GM12801 (cell line): ENCODE results near the gene ARHGAP20.

Source experiments
- TF ChIP-seq, protein P1 (sequence below): IDR thresholded peaks from one replicate; pipeline ENCODE4 v1.5.1; 2011; ENCODE audit warnings: control low read depth; ENCODE audit not compliant: insufficient read length; ENCODE audit errors: extremely low read depth

Gene ARHGAP20

GRCh38 chr11:110631551-110631950 lies 80.7 kb downstream of the ARHGAP20 start:
- TF ChIP-seq, protein P1, sequence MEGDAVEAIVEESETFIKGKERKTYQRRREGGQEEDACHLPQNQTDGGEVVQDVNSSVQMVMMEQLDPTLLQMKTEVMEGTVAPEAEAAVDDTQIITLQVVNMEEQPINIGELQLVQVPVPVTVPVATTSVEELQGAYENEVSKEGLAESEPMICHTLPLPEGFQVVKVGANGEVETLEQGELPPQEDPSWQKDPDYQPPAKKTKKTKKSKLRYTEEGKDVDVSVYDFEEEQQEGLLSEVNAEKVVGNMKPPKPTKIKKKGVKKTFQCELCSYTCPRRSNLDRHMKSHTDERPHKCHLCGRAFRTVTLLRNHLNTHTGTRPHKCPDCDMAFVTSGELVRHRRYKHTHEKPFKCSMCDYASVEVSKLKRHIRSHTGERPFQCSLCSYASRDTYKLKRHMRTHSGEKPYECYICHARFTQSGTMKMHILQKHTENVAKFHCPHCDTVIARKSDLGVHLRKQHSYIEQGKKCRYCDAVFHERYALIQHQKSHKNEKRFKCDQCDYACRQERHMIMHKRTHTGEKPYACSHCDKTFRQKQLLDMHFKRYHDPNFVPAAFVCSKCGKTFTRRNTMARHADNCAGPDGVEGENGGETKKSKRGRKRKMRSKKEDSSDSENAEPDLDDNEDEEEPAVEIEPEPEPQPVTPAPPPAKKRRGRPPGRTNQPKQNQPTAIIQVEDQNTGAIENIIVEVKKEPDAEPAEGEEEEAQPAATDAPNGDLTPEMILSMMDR, result no peak

- TF ChIP-seq, protein P1, result no peak
Observed at GRCh38 chr11:110629594-110629993, 82.6 kb downstream of the ARHGAP20 start.

DNA sequence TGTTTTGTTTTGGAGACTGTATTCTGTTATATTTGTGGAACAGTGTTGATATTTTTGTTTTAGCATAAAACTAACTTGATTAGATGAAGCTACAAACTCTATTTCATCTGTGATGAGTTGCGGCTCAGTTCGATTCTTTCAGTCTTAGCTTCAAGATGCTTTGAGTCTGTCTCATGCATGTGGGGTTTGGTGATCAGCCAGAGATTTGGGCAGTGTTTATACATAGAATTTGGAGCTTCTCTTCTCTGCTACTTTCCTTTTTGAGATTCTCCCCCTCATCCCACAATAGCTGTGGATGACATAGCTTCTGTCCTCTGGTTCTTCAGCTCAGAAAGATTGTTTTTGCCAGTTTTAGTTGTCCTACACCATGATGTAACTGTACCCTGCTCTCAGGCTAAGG lies 90.4 kb downstream of the ARHGAP20 start:
- TF ChIP-seq, protein P1, result no peak

GRCh38 chr11:110614031-110614430 lies 98.2 kb downstream of the ARHGAP20 start:
- TF ChIP-seq, protein P1, result no peak

- TF ChIP-seq, protein P1, result no peak
Observed at GRCh38 chr11:110613197-110613918, 98.9 kb downstream of the ARHGAP20 start.

- TF ChIP-seq, protein P1, result no peak
Observed at GRCh38 chr11:110606415-110606814, 105.8 kb downstream of the ARHGAP20 start.

- TF ChIP-seq, protein P1, result no peak
Observed at GRCh38 chr11:110601936-110602335, 110.3 kb downstream of the ARHGAP20 start.
